ENCODE data around the gene SLC29A3. TPM values are rescaled to one million over a fixed set of nuclear protein-coding genes. Genes with fewer than 3 reads are reported as not detected.

The SLC29A3 gene
- total RNA-seq, 4 donors from 2014 or later: 2.5 to 6.8 (median 5.8) TPM

- ATAC-seq (ENCODE audit: low FRiP score) (no peak), DNase-seq (ENCODE audit: low spot score) (no peak)
- TF ChIP-seq, protein P1, sequence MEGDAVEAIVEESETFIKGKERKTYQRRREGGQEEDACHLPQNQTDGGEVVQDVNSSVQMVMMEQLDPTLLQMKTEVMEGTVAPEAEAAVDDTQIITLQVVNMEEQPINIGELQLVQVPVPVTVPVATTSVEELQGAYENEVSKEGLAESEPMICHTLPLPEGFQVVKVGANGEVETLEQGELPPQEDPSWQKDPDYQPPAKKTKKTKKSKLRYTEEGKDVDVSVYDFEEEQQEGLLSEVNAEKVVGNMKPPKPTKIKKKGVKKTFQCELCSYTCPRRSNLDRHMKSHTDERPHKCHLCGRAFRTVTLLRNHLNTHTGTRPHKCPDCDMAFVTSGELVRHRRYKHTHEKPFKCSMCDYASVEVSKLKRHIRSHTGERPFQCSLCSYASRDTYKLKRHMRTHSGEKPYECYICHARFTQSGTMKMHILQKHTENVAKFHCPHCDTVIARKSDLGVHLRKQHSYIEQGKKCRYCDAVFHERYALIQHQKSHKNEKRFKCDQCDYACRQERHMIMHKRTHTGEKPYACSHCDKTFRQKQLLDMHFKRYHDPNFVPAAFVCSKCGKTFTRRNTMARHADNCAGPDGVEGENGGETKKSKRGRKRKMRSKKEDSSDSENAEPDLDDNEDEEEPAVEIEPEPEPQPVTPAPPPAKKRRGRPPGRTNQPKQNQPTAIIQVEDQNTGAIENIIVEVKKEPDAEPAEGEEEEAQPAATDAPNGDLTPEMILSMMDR (IDR thresholded peaks at IDR 0.05): no peak
Measured at GRCh38 chr10:71342573-71343391, 23.7 kb downstream of the SLC29A3 start.

DNA sequence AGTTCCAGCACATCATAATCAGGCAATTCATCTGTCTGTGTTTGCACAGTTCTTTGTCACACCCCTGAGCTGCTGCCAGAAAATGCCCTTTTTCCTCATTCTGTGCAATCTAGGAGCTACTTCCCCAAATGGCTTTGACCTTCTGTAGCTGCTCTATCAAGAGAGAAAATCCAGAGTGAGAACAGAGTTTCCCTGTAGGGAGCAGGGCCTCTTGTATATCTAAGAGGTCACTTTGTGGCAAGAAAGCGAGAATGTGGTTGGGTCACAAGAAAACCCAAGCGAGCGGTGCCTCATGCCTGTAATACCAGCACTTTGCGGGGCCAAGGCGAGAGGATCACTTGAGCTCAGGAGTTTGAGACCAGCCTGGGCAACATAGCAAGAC, 24.3 kb downstream of the SLC29A3 start:
- TF ChIP-seq, protein P1 (IDR thresholded peaks at IDR 0.05): no peak
- no peak for DNase-seq (ENCODE audit: low spot score)

GRCh38 chr10:71344154-71344925, 25.3 kb downstream of the SLC29A3 start:
- ATAC-seq (ENCODE audit: low FRiP score) (no peak), DNase-seq (ENCODE audit: low spot score) (no peak)
- TF ChIP-seq, protein P1 (IDR thresholded peaks at IDR 0.05): no peak

More for the DNA sequence above, 24.3 kb downstream of the SLC29A3 start:
- ATAC-seq (ENCODE audit: low FRiP score): no peak

- no peak for DNase-seq (ENCODE audit: low spot score)
- no peak for ATAC-seq (ENCODE audit: low FRiP score)
- TF ChIP-seq, protein P1 (IDR thresholded peaks at IDR 0.05): no peak
Measured at GRCh38 chr10:71344993-71345480, 26.0 kb downstream of the SLC29A3 start.

DNA sequence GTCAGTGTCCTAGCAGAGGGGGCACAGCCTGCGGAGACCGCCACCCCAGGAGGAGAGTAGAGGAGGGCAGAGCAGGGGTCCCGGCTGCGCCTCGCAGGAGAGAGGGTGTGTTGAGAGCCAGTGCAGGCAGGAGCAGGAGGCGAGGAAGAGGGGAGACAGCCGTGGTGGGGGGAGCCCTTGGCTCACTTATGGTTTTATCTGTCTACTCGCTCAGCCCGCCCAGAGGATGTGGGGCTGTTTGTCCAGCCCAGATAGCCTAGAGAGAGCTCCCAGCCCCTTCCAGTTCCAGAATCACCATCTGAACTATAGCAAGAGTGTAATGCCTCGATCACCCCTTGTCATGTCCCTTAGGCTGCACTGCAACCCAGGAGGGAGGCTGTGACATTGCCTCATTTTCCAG, 26.6 kb downstream of the SLC29A3 start:
- ATAC-seq (ENCODE audit: low FRiP score) (no peak), DNase-seq (ENCODE audit: low spot score) (no peak)
- TF ChIP-seq, protein P1 (IDR thresholded peaks at IDR 0.05): no peak

GRCh38 chr10:71346731-71347130, 27.7 kb downstream of the SLC29A3 start:
- DNase-seq (ENCODE audit: low spot score) (no peak), ATAC-seq (ENCODE audit: low FRiP score) (no peak)
- TF ChIP-seq, protein P1 (IDR thresholded peaks at IDR 0.05): no peak
